Keratinocyte (primary cell): ENCODE measurements around the gene SNPH. TPM values are rescaled to one million over a fixed set of nuclear protein-coding genes. Genes with fewer than 3 reads are reported as not detected.

Experiments
- DNase-seq: peaks from one replicate; pipeline ENCODE4 v3.0.0-alpha.2; 2011; ENCODE audit warnings: low read depth, missing footprints, low spot score
- FAIRE-seq: peaks from 2 replicates; lab custom pipeline; 2011; peaks lifted over from hg19 to GRCh38; lab: Jason Lieb, UNC
- H2AFZ ChIP-seq: 2 replicates; pipeline ENCODE4 v1.6.0; 2012; ENCODE audit warnings: low read length, control low read depth, inconsistent platforms; ENCODE audit not compliant: control insufficient read depth
- H3K27ac ChIP-seq: 2 replicates; pipeline ENCODE4 v1.5.1; 2011; ENCODE audit warnings: low read length; ENCODE audit not compliant: control insufficient read depth, insufficient read depth
- H3K27me3 ChIP-seq: 3 replicates; pipeline ENCODE4 v1.6.0; 2011; ENCODE audit warnings: low read length; ENCODE audit not compliant: control insufficient read depth, insufficient read depth; ENCODE audit errors: extremely low read depth
- H3K36me3 ChIP-seq, 2 experiments: 2 replicates in 1 of 2; 3 replicates in 1 of 2; pipeline ENCODE4 v1.5.1; 2011; ENCODE audit warnings: low read length in 2 of 2, mild to moderate bottlenecking in 1 of 2; ENCODE audit not compliant: control insufficient read depth in 2 of 2, insufficient read depth in 2 of 2; ENCODE audit errors: extremely low read depth in 1 of 2
- H3K4me1 ChIP-seq: 3 replicates; pipeline ENCODE4 v1.5.1; 2011; ENCODE audit warnings: low read length; ENCODE audit not compliant: control insufficient read depth, insufficient read depth; ENCODE audit errors: extremely low read depth
- H3K4me2 ChIP-seq: 3 replicates; pipeline ENCODE4 v1.6.0; 2011; ENCODE audit warnings: low read depth, low read length; ENCODE audit not compliant: control insufficient read depth, insufficient read depth; ENCODE audit errors: extremely low read depth
- H3K4me3 ChIP-seq, 3 experiments: fragments of 200-600 bp in 1 of 3; sonication (generic) in 1 of 3; 2 replicates in 2 of 3; 3 replicates in 1 of 3; pipeline ENCODE4 v1.5.1; 2011 to 2016; ENCODE audit warnings: low read length in 3 of 3, mild to moderate bottlenecking in 3 of 3, control low read depth in 2 of 3, inconsistent platforms in 1 of 3, low read depth in 1 of 3, mixed read lengths in 1 of 3, mixed run types in 1 of 3, moderate library complexity in 1 of 3; ENCODE audit not compliant: control insufficient read depth in 2 of 3, insufficient read depth in 2 of 3; ENCODE audit errors: extremely low read depth in 1 of 3
- H3K79me2 ChIP-seq: 2 replicates; pipeline ENCODE4 v1.6.0; 2012; ENCODE audit warnings: low read length; ENCODE audit not compliant: control insufficient read depth, insufficient read depth
- H3K9ac ChIP-seq: 3 replicates; pipeline ENCODE4 v1.6.0; 2011; ENCODE audit warnings: low read length; ENCODE audit not compliant: control insufficient read depth, insufficient read depth; ENCODE audit errors: extremely low read depth
- H3K9me1 ChIP-seq: 3 replicates; pipeline ENCODE4 v1.6.0; 2011; ENCODE audit warnings: low read length; ENCODE audit not compliant: control insufficient read depth, insufficient read depth; ENCODE audit errors: extremely low read depth
- H3K9me3 ChIP-seq: 2 replicates; pipeline ENCODE4 v1.5.1; 2012; ENCODE audit warnings: low read depth, low read length; ENCODE audit not compliant: control insufficient read depth
- H4K20me1 ChIP-seq: 3 replicates; pipeline ENCODE4 v1.6.0; 2011; ENCODE audit warnings: low read length; ENCODE audit not compliant: control insufficient read depth, insufficient read depth; ENCODE audit errors: extremely low read depth
- EZH2 ChIP-seq: IDR thresholded peaks from one replicate; pipeline ENCODE4 v1.6.1; 2012; ENCODE audit warnings: inconsistent platforms, mild to moderate bottlenecking, low read length, moderate library complexity
- dilution Hi-C: fragments of 300-500 bp; cut with MboI; formaldehyde crosslinking; loops from one replicate; pipeline ENCODE4 v1.7.0; 2020; ENCODE audit warnings: low sequenced_read_pairs; ENCODE audit not compliant: extremely low pct_ligation_motif_present
- polyA plus RNA-seq, 5 experiments: library from polyadenylated mRNA; depleted of rRNA in 3 of 5; stranded (reverse) in 3 of 5; stranded (forward) in 1 of 5; unstranded in 1 of 5; fragments of >200 nt; gene quantifications; 1 replicate in 1 of 5; 2 replicates in 3 of 5; 3 replicates in 1 of 5; pipeline versions ENCODE4 v1.2.1 to v1.2.3, GENCODE V29; 2011 to 2012; ENCODE audit warnings: missing spikeins in 2 of 5, low read depth in 1 of 5, low replicate concordance in 1 of 5
- TF ChIP-seq, protein P1 (sequence below), 3 experiments: IDR thresholded peaks in 1 of 3; conservative IDR thresholded peaks in 1 of 3; optimal IDR thresholded peaks in 1 of 3; 2 replicates in 2 of 3; 3 replicates in 1 of 3; pipeline versions ENCODE3 to v1.5.1; 2011; ENCODE audit warnings: low read length in 3 of 3, mild to moderate bottlenecking in 3 of 3, moderate library complexity in 2 of 3, control low read depth in 1 of 3, inconsistent platforms in 1 of 3; ENCODE audit not compliant: insufficient read depth in 2 of 3; ENCODE audit errors: extremely low read depth in 1 of 3

The SNPH gene
- polyA plus RNA-seq, 1 donor (not counting 4 experiments of a cell fraction or from before 2014, with no cell fraction given): 1.3 TPM

GRCh38 chr20:1308067-1308701 lies 42.1 kb downstream of the SNPH start:
- DNase-seq: no peak
- Histone ChIP-seq H3K9ac (no peak overlapping the region), H3K27ac (no peak overlapping the region), H2AFZ (no peak overlapping the region), H3K4me2 (no peak overlapping the region), H3K4me3 (no peak overlapping the region), H4K20me1 (no peaks in the 10 kb centered on the region), H3K9me1 (no peaks in the 10 kb centered on the region), H3K4me1 (no peaks in the 10 kb centered on the region), H3K79me2 (no peaks in the 10 kb centered on the region), H3K36me3 (peaks cover 0 to 19% of the 10 kb centered on the region in 2 experiments), H3K9me3 (no peaks in the 10 kb centered on the region), H3K27me3 (no peaks in the 10 kb centered on the region)
- dilution Hi-C loops: no loop called here
- no peak for TF ChIP-seq EZH2
- TF ChIP-seq, protein P1, sequence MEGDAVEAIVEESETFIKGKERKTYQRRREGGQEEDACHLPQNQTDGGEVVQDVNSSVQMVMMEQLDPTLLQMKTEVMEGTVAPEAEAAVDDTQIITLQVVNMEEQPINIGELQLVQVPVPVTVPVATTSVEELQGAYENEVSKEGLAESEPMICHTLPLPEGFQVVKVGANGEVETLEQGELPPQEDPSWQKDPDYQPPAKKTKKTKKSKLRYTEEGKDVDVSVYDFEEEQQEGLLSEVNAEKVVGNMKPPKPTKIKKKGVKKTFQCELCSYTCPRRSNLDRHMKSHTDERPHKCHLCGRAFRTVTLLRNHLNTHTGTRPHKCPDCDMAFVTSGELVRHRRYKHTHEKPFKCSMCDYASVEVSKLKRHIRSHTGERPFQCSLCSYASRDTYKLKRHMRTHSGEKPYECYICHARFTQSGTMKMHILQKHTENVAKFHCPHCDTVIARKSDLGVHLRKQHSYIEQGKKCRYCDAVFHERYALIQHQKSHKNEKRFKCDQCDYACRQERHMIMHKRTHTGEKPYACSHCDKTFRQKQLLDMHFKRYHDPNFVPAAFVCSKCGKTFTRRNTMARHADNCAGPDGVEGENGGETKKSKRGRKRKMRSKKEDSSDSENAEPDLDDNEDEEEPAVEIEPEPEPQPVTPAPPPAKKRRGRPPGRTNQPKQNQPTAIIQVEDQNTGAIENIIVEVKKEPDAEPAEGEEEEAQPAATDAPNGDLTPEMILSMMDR (optimal IDR thresholded peaks at IDR 0.05 in 1 of 3, IDR thresholded peaks at IDR 0.05 in 1 of 3, conservative IDR thresholded peaks at IDR 0.05 in 1 of 3; ENCODE audit: extremely low read depth in 1 of 3, insufficient read depth in 2 of 3, low read length in 3 of 3): no peak
- no peak for FAIRE-seq

- H3K27me3 ChIP-seq: no peaks in the 10 kb centered on the region
- TF ChIP-seq, protein P1 (optimal IDR thresholded peaks at IDR 0.05 in 1 of 3, IDR thresholded peaks at IDR 0.05 in 1 of 3, conservative IDR thresholded peaks at IDR 0.05 in 1 of 3; ENCODE audit: extremely low read depth in 1 of 3, insufficient read depth in 2 of 3, low read length in 3 of 3): no peak
- no peak for TF ChIP-seq EZH2
- H3K9ac ChIP-seq: no peak overlapping the region
- DNase-seq (no peak), FAIRE-seq (no peak)
- no peak overlapping the region for H2AFZ ChIP-seq
- dilution Hi-C loops: no loop called here
- no peak overlapping the region for H3K4me2 ChIP-seq
- no peaks in the 10 kb centered on the region for H3K9me3 ChIP-seq
- no peaks in the 10 kb centered on the region for H4K20me1 ChIP-seq
- peaks cover 0 to 18% of the 10 kb centered on the region in 2 experiments for H3K36me3 ChIP-seq
- H3K27ac ChIP-seq: no peak overlapping the region
- no peaks in the 10 kb centered on the region for H3K4me1 ChIP-seq
- H3K4me3 ChIP-seq: no peak overlapping the region
- no peaks in the 10 kb centered on the region for H3K9me1 ChIP-seq
- H3K79me2 ChIP-seq: no peaks in the 10 kb centered on the region
These were observed 42.6 kb downstream of the SNPH start for GRCh38 chr20:1308702-1309095.
